GM18520 (cell line): ENCODE results near the gene PTPRE.

Experiments
- ATAC-seq: cut with Tn5 transposase; IDR thresholded peaks from one replicate; pipeline ENCODE4 v1.9.1; 2021; ENCODE audit not compliant: unreplicated experiment

Gene PTPRE

GRCh38 chr10:128068398-128069285, 161.7 kb downstream of the PTPRE start:
- ATAC-seq = no peak

GRCh38 chr10:128069351-128070051, 162.6 kb downstream of the PTPRE start:
- no peak for ATAC-seq

- ATAC-seq = no peak
Measured at GRCh38 chr10:128070161-128070560, 163.3 kb downstream of the PTPRE start.

GRCh38 chr10:128070721-128071416, 164.0 kb downstream of the PTPRE start:
- ATAC-seq = no peak

GRCh38 chr10:128071417-128071782, 164.5 kb downstream of the PTPRE start:
- no peak for ATAC-seq

- no peak for ATAC-seq
Measured at GRCh38 chr10:128072046-128072445, 165.1 kb downstream of the PTPRE start.

GRCh38 chr10:128072941-128073645, 166.2 kb downstream of the PTPRE start:
- no peak for ATAC-seq

GRCh38 chr10:128073890-128074289, 167.0 kb downstream of the PTPRE start:
- no peak for ATAC-seq

- no peak for ATAC-seq
Measured at GRCh38 chr10:128074589-128074988, 167.7 kb downstream of the PTPRE start.

GRCh38 chr10:128077155-128077875, 170.4 kb downstream of the PTPRE start:
- no peak for ATAC-seq

GRCh38 chr10:128078136-128078969, 171.4 kb downstream of the PTPRE start:
- ATAC-seq = no peak

- no peak for ATAC-seq
Measured at GRCh38 chr10:128080231-128080630, 173.3 kb downstream of the PTPRE start.

- no peak for ATAC-seq
Measured at GRCh38 chr10:128080641-128081040, 173.7 kb downstream of the PTPRE start.

- ATAC-seq = no peak
Measured at GRCh38 chr10:128081222-128081621, 174.3 kb downstream of the PTPRE start.

- no peak for ATAC-seq
Measured at GRCh38 chr10:128081720-128082119, 174.8 kb downstream of the PTPRE start.

- no peak for ATAC-seq
Measured at GRCh38 chr10:128083191-128083895, 176.4 kb downstream of the PTPRE start.

GRCh38 chr10:128084364-128084763, 177.5 kb downstream of the PTPRE start:
- ATAC-seq = no peak

GRCh38 chr10:128084991-128085390, 178.1 kb downstream of the PTPRE start:
- no peak for ATAC-seq
